Tibial artery (tissue), 4 donors: ENCODE results near the gene MTHFD1L.
A peak's percentile ranks its signal among the peaks of the same experiment; 100 is the strongest.

Source experiments
- DNase-seq, 2 donors: peaks; one replicate each; pipeline ENCODE4 v3.0.0-alpha.2; 2019
- H3K27ac ChIP-seq, 2 donors: fragments of 200-600 bp; sonication (generic) in 1 of 2; 1 replicate in 1 of 2; 2 replicates in 1 of 2; pipeline ENCODE4 v1.5.1; 2018 to 2019; ENCODE audit warnings: mild to moderate bottlenecking in 1 of 2
- H3K27me3 ChIP-seq, 2 donors: fragments of 200-600 bp; sonication (generic) in 1 of 2; one replicate each; pipeline versions ENCODE4 v1.5.1 to v1.6.0; 2016 to 2019
- H3K36me3 ChIP-seq, 3 donors: fragments of 200-600 bp; sonication (generic) in 2 of 3; one replicate each; pipeline ENCODE4 v1.5.1; 2016 to 2019; ENCODE audit warnings: mild to moderate bottlenecking in 2 of 3
- H3K4me1 ChIP-seq, 4 donors: fragments of 200-600 bp; sonication (generic) in 2 of 4; 1 replicate in 3 of 4; 2 replicates in 1 of 4; pipeline ENCODE4 v1.5.1; 2016 to 2019
- H3K4me3 ChIP-seq, 2 donors: fragments of 200-600 bp; sonication (generic) in 1 of 2; 1 replicate in 1 of 2; 2 replicates in 1 of 2; pipeline ENCODE4 v1.5.1; 2018 to 2019; ENCODE audit warnings: mild to moderate bottlenecking in 2 of 2
- H3K9me3 ChIP-seq, 3 donors: fragments of 200-600 bp; sonication (generic) in 1 of 3; one replicate each; pipeline ENCODE4 v1.5.1; 2016 to 2019
- CTCF ChIP-seq, 2 experiments: fragments of 200-600 bp in 1 of 2; fragments of 450-650 bp in 1 of 2; IDR thresholded peaks; one replicate each; pipeline ENCODE4 v1.5.1; 2017 to 2019; ENCODE audit warnings: antibody characterized with exemption in 2 of 2, mild to moderate bottlenecking in 1 of 2, moderate library complexity in 1 of 2
- intact Hi-C: fragments of 100-400 bp; cut with DNase I; formaldehyde crosslinking; loops from one replicate; pipeline ENCODE4 v1.15.0; 2023; ENCODE audit warnings: low total_unique reads

The MTHFD1L gene

DNA sequence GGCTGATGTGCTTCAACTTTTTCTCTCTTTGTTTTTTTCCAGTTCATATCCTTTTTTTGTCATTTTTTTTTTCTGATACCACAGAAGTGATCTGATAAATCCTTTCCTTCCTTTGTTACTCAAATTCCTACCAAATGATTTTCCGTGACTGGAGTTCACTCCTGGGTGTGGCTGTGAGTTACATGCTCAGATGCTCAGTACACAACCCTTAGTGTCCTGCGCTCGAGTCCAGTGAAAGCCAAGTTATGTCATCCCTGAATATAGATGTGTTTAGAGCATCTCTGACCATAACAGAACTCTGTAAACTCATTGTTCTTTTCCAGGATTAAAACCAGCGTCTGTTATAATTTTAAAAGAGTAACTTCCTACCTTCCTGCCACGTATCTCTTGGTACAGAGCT lies 227.1 kb downstream of the MTHFD1L start:
- no peaks in the 10 kb centered on the region for H3K27me3 ChIP-seq
- no peak overlapping the region for H3K27ac ChIP-seq
- H3K4me1 ChIP-seq, result peaks cover 0 to 10% (median 6%) of the 10 kb centered on the region in 4 donors
- peaks cover 6 to 16% (median 9%) of the 10 kb centered on the region in 3 donors for H3K36me3 ChIP-seq
- intact Hi-C loops, result no loop called here
- DNase-seq, result peak in 1 of 2 donors; percentile 12
- no peaks in the 10 kb centered on the region for H3K9me3 ChIP-seq
- H3K4me3 ChIP-seq, result no peak overlapping the region
- no peak for TF ChIP-seq CTCF (IDR thresholded peaks at IDR 0.05)

GRCh38 chr6:151093706-151094105 lies 228.2 kb downstream of the MTHFD1L start:
- H3K27me3 ChIP-seq, result no peaks in the 10 kb centered on the region
- H3K36me3 ChIP-seq, result peaks cover 6 to 16% (median 9%) of the 10 kb centered on the region in 3 donors
- no peaks in the 10 kb centered on the region for H3K4me1 ChIP-seq
- TF ChIP-seq CTCF (IDR thresholded peaks at IDR 0.05), result no peak
- intact Hi-C loops, result no loop called here
- no peak overlapping the region for H3K4me3 ChIP-seq
- no peak overlapping the region for H3K27ac ChIP-seq
- peak; percentile 2 to 35 for DNase-seq
- H3K9me3 ChIP-seq, result no peaks in the 10 kb centered on the region

DNA sequence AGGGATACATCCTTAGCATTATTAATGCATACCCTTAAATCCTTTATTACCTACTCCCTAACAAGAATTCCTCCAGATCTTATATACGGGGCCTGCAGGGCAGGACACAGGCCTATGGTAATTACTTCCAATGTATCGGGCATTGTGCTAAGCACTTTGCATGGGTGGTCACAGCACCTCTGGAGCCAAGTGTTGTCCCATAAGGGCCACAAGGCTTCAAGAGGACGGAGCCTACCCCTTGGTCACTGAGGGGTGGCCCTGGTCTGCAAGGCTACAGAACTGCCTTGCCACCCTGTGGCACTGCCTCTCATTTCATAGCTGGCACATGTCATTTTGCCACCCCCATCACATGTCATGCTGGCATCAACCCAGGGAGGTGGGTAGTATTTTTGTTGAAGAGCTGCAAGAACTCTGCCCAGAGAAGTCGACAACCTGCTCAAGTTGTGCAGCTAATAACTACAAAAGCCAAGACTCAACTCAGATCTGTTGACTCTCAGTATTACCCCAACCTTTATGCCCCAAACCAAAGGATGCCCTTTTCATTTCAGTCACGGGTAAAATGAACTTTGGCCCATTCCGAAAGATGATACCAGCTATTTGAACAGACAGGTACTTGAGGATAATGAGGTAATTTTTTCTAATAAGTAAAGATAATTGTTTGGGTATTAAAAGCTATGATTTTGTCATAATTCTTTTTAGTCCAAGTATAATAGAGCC lies 230.2 kb downstream of the MTHFD1L start:
- intact Hi-C loops, result no loop called here

GRCh38 chr6:151096255-151096612 lies 230.7 kb downstream of the MTHFD1L start:
- no peak overlapping the region for H3K4me3 ChIP-seq
- TF ChIP-seq CTCF (IDR thresholded peaks at IDR 0.05), result no peak
- DNase-seq, result no peak
- peaks cover 0 to 11% (median 0%) of the 10 kb centered on the region in 4 donors for H3K4me1 ChIP-seq
- intact Hi-C loops, result no loop called here
- H3K27me3 ChIP-seq, result no peaks in the 10 kb centered on the region
- H3K27ac ChIP-seq, result no peak overlapping the region
- H3K36me3 ChIP-seq, result peaks cover 6 to 13% (median 9%) of the 10 kb centered on the region in 3 donors
- H3K9me3 ChIP-seq, result no peaks in the 10 kb centered on the region

More for the DNA sequence above, 230.2 kb downstream of the MTHFD1L start:
- H3K4me3 ChIP-seq, result no peak overlapping the region
- peaks cover 6 to 16% (median 9%) of the 10 kb centered on the region in 3 donors for H3K36me3 ChIP-seq
- H3K27ac ChIP-seq, result no peak overlapping the region
- no peak for TF ChIP-seq CTCF (IDR thresholded peaks at IDR 0.05)
- no peaks in the 10 kb centered on the region for H3K9me3 ChIP-seq
- peaks cover 0 to 5% (median 0%) of the 10 kb centered on the region in 4 donors for H3K4me1 ChIP-seq
- no peaks in the 10 kb centered on the region for H3K27me3 ChIP-seq
- DNase-seq, result peak in 1 of 2 donors; percentile 20

DNA sequence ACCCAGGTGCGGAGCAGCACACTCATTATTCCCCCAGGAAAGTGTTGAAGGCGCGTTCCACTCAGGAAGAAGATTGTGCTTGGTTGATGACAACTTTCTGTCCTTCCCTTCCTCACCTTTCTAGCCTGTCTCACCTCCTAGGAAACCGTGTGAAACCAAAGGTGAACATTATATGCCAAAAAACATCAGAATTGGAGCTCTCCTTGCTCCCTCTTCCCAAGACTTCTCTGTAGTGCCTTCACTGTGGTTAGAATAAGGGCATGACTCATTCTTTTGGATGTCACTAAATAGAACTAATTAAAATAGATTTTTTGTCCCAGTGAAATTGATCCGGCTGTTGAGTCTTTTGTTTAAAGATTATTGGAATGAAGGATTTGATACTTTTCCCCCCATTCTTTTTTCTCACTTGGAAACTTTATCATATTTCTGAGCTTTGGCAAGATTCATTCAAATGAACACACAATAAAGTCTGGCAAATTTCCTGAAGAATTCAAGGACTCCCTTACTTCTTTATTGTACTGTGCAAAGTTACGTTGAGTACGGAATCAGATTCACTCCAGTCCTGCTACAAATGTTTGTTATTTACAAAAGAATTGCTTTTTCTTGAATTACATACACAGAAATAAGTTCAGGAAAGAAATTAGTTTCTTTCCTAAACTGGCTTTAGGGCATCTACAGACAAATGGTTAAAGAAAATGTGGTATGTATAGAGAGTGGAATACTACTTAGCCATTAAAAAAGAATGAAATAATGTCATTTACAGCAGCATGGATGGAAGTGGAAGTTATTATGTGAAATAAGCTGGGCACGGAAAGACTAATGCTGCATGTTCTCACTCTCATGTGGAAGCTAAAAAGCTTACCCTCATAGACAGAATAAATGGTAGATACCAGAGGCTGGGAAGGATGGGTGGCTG lies 231.4 kb downstream of the MTHFD1L start:
- Histone ChIP-seq H3K36me3 (peaks cover 6 to 9% (median 9%) of the 10 kb centered on the region in 3 donors), H3K27ac (no peak overlapping the region), H3K27me3 (no peaks in the 10 kb centered on the region), H3K4me1 (peaks cover 0 to 18% (median 2%) of the 10 kb centered on the region in 4 donors), H3K4me3 (no peak overlapping the region), H3K9me3 (no peaks in the 10 kb centered on the region)
- intact Hi-C loops, result no loop called here
- DNase-seq, result no peak
- no peak for TF ChIP-seq CTCF (IDR thresholded peaks at IDR 0.05)
